DND-41 (cell line): ENCODE measurements around the gene PRRG1.

Source experiments
- ATAC-seq: fragments of 200-7000 bp; cut with Tn5 transposase; 3 replicates; pipeline ENCODE4 v1.9.1; 2021; ENCODE audit warnings: low read depth; ENCODE audit not compliant: insufficient read depth
- DNase-seq: peaks from one replicate; pipeline ENCODE4 v3.0.0-alpha.2; 2020
- H2AFZ ChIP-seq: 2 replicates; pipeline ENCODE4 v1.6.0; 2012; ENCODE audit warnings: low read depth, low read length
- H3K27ac ChIP-seq: 2 replicates; pipeline ENCODE4 v1.5.1; 2012; ENCODE audit warnings: low read length, inconsistent platforms
- H3K27me3 ChIP-seq: fragments of 200-600 bp; sonication (generic); 2 replicates; pipeline ENCODE4 v1.6.0; 2012; ENCODE audit warnings: low read length, mild to moderate bottlenecking, inconsistent platforms; ENCODE audit not compliant: insufficient read depth, poor library complexity
- H3K36me3 ChIP-seq: 2 replicates; pipeline ENCODE4 v1.5.1; 2012; ENCODE audit warnings: low read length, inconsistent platforms; ENCODE audit not compliant: insufficient read depth
- H3K4me1 ChIP-seq: 2 replicates; pipeline ENCODE4 v1.5.1; 2012; ENCODE audit warnings: mild to moderate bottlenecking, low read length; ENCODE audit not compliant: insufficient read depth
- H3K4me2 ChIP-seq: 2 replicates; pipeline ENCODE4 v1.6.0; 2012; ENCODE audit warnings: mild to moderate bottlenecking, moderate library complexity, low read length, inconsistent platforms; ENCODE audit not compliant: insufficient read depth
- H3K4me3 ChIP-seq, 2 experiments: fragments of 200-600 bp in 1 of 2; shearing (Covaris generic) in 1 of 2; 2 replicates each; pipeline ENCODE4 v1.5.1; 2012 to 2016; ENCODE audit warnings: inconsistent platforms in 2 of 2, low read length in 2 of 2, mild to moderate bottlenecking in 2 of 2, low read depth in 1 of 2, moderate library complexity in 1 of 2
- H3K79me2 ChIP-seq: 2 replicates; pipeline ENCODE4 v1.6.0; 2012; ENCODE audit warnings: low read length, inconsistent platforms; ENCODE audit not compliant: insufficient read depth
- H3K9ac ChIP-seq: 2 replicates; pipeline ENCODE4 v1.6.0; 2012; ENCODE audit warnings: low read depth, mild to moderate bottlenecking, inconsistent platforms, low read length, moderate library complexity
- H3K9me3 ChIP-seq: 2 replicates; pipeline ENCODE4 v1.5.1; 2012; ENCODE audit warnings: low read length, moderate library complexity, mild to moderate bottlenecking, inconsistent platforms; ENCODE audit not compliant: insufficient read depth, severe bottlenecking
- H4K20me1 ChIP-seq: 2 replicates; pipeline ENCODE4 v1.6.0; 2012; ENCODE audit warnings: low read length; ENCODE audit not compliant: insufficient read depth
- EZH2 ChIP-seq: IDR thresholded peaks from 3 replicates; pipeline ENCODE4 v1.6.1; 2012; ENCODE audit warnings: borderline replicate concordance, low read depth, mild to moderate bottlenecking, moderate library complexity, low read length, inconsistent platforms; ENCODE audit not compliant: severe bottlenecking
- TF ChIP-seq, protein P1 (sequence below): IDR thresholded peaks from 2 replicates; pipeline ENCODE4 v1.5.1; 2012; ENCODE audit warnings: borderline replicate concordance, low read length, moderate library complexity, mild to moderate bottlenecking; ENCODE audit not compliant: poor library complexity, severe bottlenecking; ENCODE audit errors: extremely low read depth

PRRG1 gene

DNA sequence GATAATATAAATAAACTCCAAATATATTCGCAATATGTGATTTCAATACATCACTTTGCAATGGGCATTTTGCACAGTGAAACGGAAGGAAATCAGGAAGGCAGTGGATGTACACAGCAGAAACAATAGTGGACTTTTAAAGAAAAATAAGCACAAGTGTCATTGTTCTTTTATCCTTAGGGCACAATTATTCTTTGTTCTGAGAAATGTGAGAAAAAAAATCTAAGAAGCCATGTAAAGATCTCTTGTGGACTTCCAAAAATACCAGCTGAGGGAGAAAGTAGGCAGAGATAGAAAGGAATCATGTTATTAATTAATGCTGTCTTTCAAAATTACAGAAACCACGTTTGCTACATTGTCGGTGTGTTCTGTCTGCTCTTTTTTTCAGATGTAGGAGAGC, 17.6 kb upstream of the PRRG1 start:
- no peak for DNase-seq
- no peak overlapping the region for H3K4me3 ChIP-seq
- no peaks in the 10 kb centered on the region for H3K9me3 ChIP-seq
- no peak for TF ChIP-seq EZH2
- TF ChIP-seq, protein P1, sequence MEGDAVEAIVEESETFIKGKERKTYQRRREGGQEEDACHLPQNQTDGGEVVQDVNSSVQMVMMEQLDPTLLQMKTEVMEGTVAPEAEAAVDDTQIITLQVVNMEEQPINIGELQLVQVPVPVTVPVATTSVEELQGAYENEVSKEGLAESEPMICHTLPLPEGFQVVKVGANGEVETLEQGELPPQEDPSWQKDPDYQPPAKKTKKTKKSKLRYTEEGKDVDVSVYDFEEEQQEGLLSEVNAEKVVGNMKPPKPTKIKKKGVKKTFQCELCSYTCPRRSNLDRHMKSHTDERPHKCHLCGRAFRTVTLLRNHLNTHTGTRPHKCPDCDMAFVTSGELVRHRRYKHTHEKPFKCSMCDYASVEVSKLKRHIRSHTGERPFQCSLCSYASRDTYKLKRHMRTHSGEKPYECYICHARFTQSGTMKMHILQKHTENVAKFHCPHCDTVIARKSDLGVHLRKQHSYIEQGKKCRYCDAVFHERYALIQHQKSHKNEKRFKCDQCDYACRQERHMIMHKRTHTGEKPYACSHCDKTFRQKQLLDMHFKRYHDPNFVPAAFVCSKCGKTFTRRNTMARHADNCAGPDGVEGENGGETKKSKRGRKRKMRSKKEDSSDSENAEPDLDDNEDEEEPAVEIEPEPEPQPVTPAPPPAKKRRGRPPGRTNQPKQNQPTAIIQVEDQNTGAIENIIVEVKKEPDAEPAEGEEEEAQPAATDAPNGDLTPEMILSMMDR, result no peak
- H3K9ac ChIP-seq, result no peak overlapping the region
- ATAC-seq, result no peak
- H3K4me1 ChIP-seq, result no peaks in the 10 kb centered on the region
- H3K27ac ChIP-seq, result no peak overlapping the region
- no peak overlapping the region for H3K4me2 ChIP-seq
- no peaks in the 10 kb centered on the region for H4K20me1 ChIP-seq
- H3K79me2 ChIP-seq, result no peaks in the 10 kb centered on the region
- H3K36me3 ChIP-seq, result no peaks in the 10 kb centered on the region
- H2AFZ ChIP-seq, result no peak overlapping the region
- no peaks in the 10 kb centered on the region for H3K27me3 ChIP-seq

GRCh38 chrX:37332055-37332454, 17.1 kb upstream of the PRRG1 start:
- TF ChIP-seq, protein P1, result no peak
- no peak for TF ChIP-seq EZH2
- Histone ChIP-seq H3K27ac (no peak overlapping the region), H3K79me2 (no peaks in the 10 kb centered on the region), H3K9ac (no peak overlapping the region), H3K27me3 (no peaks in the 10 kb centered on the region), H4K20me1 (no peaks in the 10 kb centered on the region), H3K36me3 (no peaks in the 10 kb centered on the region), H3K4me1 (no peaks in the 10 kb centered on the region), H3K4me3 (no peak overlapping the region), H3K9me3 (no peaks in the 10 kb centered on the region), H2AFZ (no peak overlapping the region), H3K4me2 (no peak overlapping the region)
- ATAC-seq (no peak), DNase-seq (no peak)

GRCh38 chrX:37332987-37333658, 16.0 kb upstream of the PRRG1 start:
- no peak for DNase-seq
- Histone ChIP-seq H3K9me3 (no peaks in the 10 kb centered on the region), H3K4me3 (no peak overlapping the region), H4K20me1 (no peaks in the 10 kb centered on the region), H3K36me3 (no peaks in the 10 kb centered on the region), H3K9ac (no peak overlapping the region), H3K27me3 (no peaks in the 10 kb centered on the region), H3K4me2 (no peak overlapping the region), H3K27ac (no peak overlapping the region), H3K79me2 (no peaks in the 10 kb centered on the region), H2AFZ (no peak overlapping the region), H3K4me1 (no peaks in the 10 kb centered on the region)
- ATAC-seq, result no peak
- TF ChIP-seq EZH2, result no peak
- TF ChIP-seq, protein P1, result no peak

DNA sequence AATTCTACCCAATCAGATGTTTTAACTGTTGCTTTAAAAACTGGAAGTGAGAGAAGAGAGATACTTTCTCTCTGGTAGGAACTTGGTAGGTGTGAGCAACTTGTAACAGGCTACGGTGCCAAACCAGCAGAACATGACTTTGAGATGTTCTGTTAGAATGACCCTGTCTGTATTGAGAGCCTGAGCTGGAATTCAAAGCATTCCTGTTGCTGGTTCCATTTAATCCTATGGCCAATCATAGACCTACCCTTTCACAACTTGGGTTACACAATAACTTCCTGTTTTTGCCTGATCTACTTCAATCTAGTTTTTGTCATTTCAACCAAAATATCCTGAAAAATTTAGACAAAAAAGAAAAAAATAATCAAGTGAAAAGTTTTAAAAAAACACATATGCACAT, 1.7 kb upstream of the PRRG1 start:
- H3K27ac ChIP-seq, result no peak overlapping the region
- no peaks in the 10 kb centered on the region for H3K9me3 ChIP-seq
- H3K36me3 ChIP-seq, result no peaks in the 10 kb centered on the region
- no peak for ATAC-seq
- no peak overlapping the region for H3K9ac ChIP-seq
- H3K4me2 ChIP-seq, result no peak overlapping the region
- no peak overlapping the region for H3K4me3 ChIP-seq
- TF ChIP-seq, protein P1, result no peak
- no peak for TF ChIP-seq EZH2
- H3K27me3 ChIP-seq, result no peaks in the 10 kb centered on the region
- H4K20me1 ChIP-seq, result no peaks in the 10 kb centered on the region
- no peaks in the 10 kb centered on the region for H3K4me1 ChIP-seq
- no peak overlapping the region for H2AFZ ChIP-seq
- DNase-seq, result no peak
- H3K79me2 ChIP-seq, result no peaks in the 10 kb centered on the region
